ENCODE results near the gene DTL.
A peak's percentile ranks its signal among the peaks of the same experiment; 100 is the strongest.

DTL gene

DNA sequence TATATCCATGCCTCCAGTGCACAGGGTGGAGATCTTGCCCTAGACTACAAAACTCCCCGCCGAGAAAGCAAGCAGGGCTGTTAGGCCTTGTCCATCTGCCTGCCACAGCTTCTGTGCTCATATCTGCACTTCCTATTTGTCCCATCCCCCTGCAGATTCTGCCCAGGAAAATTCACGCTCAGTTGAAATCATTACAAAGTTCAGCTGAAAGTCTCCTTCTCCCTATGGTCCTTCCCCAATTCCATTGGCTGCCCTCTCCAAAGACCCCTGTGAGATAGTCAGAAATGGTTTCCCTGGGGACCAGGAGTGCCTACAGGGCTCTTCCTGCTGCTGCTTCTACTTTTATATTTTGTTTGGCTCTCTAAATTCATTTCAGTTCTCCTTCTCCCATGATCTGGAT, 63.2 kb downstream of the DTL start:
- Histone ChIP-seq H3K9me3 (ENCODE audit: control insufficient read depth, low read depth, low read length) (no peaks in the 10 kb centered on the region), H3K27me3 (ENCODE audit: control insufficient read depth, insufficient read depth, low read length) (no peaks in the 10 kb centered on the region), H3K27ac (ENCODE audit: low read length) (no peak overlapping the region), H3K36me3 (ENCODE audit: control insufficient read depth, low read depth, low read length) (peaks cover 33% of the 10 kb centered on the region), H3K4me1 (ENCODE audit: control insufficient read depth, low read depth, low read length) (peaks cover 9% of the 10 kb centered on the region), H3K4me3 (ENCODE audit: low read length) (no peak overlapping the region), H3K9ac (ENCODE audit: low read length) (no peak overlapping the region)

DNA sequence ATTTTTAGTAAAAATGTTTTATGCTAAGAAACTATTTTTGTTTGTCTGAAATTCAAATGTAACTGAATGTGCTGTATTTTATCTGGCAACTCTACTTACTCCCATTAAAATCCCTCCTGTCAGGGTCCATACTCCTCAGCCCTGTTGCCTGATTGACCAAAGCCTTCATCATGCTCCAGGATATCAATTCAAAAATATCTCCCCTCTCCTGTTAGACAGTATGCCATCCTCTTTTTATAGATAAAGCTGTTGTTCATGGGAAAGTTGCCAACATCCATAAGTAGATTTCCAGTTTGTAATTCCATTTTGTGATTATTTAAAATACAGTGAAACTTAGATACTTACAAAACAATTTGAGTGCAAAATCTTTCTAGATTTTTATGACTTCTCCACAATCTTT, 65.7 kb downstream of the DTL start:
- H3K27ac ChIP-seq (ENCODE audit: low read length): no peak overlapping the region
- H3K4me1 ChIP-seq (ENCODE audit: control insufficient read depth, low read depth, low read length): peaks cover 27% of the 10 kb centered on the region
- no peak overlapping the region for H3K4me3 ChIP-seq (ENCODE audit: low read length)
- no peaks in the 10 kb centered on the region for H3K9me3 ChIP-seq (ENCODE audit: control insufficient read depth, low read depth, low read length)
- H3K27me3 ChIP-seq (ENCODE audit: control insufficient read depth, insufficient read depth, low read length): no peaks in the 10 kb centered on the region
- no peak overlapping the region for H3K9ac ChIP-seq (ENCODE audit: low read length)
- H3K36me3 ChIP-seq (ENCODE audit: control insufficient read depth, low read depth, low read length): peaks cover 33% of the 10 kb centered on the region

DNA sequence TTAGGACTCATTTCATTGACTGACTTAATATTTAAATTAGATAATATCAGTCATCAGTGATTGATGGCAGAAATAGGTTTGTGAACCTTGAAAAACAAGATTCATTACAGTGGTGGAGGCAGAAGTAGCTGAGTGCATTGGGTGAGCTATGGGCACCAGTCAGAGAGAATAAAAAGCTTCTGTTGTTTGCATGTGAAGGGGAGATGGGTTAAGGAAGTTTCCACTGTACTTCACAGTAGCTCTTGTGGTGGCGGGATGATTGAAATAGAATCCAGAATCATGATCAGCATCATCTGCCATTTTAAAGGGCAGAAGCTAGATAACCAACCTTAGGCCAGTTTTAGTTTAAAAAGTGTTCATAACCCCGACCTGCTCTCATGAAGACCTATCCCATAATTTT, 66.2 kb downstream of the DTL start:
- no peaks in the 10 kb centered on the region for H3K9me3 ChIP-seq (ENCODE audit: control insufficient read depth, low read depth, low read length)
- peaks cover 32% of the 10 kb centered on the region for H3K4me1 ChIP-seq (ENCODE audit: control insufficient read depth, low read depth, low read length)
- peaks cover 33% of the 10 kb centered on the region for H3K36me3 ChIP-seq (ENCODE audit: control insufficient read depth, low read depth, low read length)
- no peaks in the 10 kb centered on the region for H3K27me3 ChIP-seq (ENCODE audit: control insufficient read depth, insufficient read depth, low read length)
- H3K27ac ChIP-seq (ENCODE audit: low read length): no peak overlapping the region
- H3K4me3 ChIP-seq (ENCODE audit: low read length): no peak overlapping the region
- H3K9ac ChIP-seq (ENCODE audit: low read length): no peak overlapping the region

DNA sequence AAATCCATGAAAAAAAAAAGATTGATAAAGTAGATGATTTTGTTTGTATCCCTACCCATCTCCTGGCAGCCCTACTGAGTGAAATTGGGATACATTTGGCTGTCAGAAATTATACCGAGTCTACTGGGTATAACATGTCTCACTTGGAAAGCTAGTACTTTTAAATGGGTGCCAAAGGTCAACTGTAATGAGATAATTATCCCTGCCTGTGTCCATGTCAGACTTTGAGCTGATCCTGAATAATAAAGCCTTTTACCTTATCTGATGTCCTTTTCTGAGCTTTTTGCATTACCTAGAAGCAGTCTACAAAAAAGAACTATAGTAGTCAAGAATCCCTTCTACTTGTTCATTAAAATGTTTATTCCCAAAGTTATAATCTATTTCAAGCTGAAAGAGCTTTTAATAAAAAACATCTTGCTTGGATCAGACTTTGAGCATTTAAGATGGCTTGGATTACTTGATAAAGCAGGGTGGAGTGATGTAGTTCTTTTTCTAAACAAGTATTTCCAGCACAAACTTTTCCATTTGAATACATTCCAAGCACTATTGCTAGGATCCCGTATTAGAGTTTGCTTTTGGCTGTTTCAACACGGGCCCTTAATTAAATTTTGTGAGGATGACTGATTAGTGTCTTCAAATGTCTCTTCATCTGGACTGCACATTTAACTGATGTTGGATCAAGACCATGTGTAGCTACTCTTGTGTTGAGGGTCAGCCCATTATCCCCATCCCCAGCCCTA, 69.2 kb downstream of the DTL start:
- H3K27ac ChIP-seq (ENCODE audit: low read length): no peak overlapping the region
- peaks cover 31% of the 10 kb centered on the region for H3K4me1 ChIP-seq (ENCODE audit: control insufficient read depth, low read depth, low read length)
- peaks cover 35% of the 10 kb centered on the region for H3K36me3 ChIP-seq (ENCODE audit: control insufficient read depth, low read depth, low read length)
- no peaks in the 10 kb centered on the region for H3K27me3 ChIP-seq (ENCODE audit: control insufficient read depth, insufficient read depth, low read length)
- H3K9ac ChIP-seq (ENCODE audit: low read length): no peak overlapping the region
- H3K9me3 ChIP-seq (ENCODE audit: control insufficient read depth, low read depth, low read length): no peaks in the 10 kb centered on the region
- H3K4me3 ChIP-seq (ENCODE audit: low read length): no peak overlapping the region

DNA sequence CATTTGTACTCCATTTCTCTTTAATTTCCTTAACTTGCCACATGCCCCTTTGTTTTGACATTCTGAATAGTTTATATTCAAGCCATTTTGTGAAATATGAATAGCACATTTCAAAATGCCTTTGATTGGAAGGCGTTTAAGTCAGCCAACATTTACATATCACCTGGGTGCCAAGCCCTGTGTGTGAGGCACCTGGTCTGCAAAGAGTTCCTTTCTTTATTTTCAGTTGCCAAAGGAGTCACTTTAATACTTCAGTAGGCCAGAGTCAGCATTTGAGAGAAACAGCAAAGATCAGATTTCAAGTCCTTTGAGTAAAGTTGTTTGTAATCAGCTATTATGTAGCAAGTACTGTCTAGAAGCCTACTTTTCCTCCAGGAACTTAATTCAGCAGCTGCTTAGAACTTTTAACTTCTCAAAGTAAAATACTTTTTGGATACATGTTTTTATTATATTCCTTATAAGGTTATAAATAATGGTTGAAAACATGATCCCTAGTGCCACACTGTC, 70.8 kb downstream of the DTL start:
- Histone ChIP-seq H3K9ac (ENCODE audit: low read length) (no peak overlapping the region), H3K36me3 (ENCODE audit: control insufficient read depth, low read depth, low read length) (peaks cover 19% of the 10 kb centered on the region), H3K27ac (ENCODE audit: low read length) (peak overlapping the region; percentile 7)

DNA sequence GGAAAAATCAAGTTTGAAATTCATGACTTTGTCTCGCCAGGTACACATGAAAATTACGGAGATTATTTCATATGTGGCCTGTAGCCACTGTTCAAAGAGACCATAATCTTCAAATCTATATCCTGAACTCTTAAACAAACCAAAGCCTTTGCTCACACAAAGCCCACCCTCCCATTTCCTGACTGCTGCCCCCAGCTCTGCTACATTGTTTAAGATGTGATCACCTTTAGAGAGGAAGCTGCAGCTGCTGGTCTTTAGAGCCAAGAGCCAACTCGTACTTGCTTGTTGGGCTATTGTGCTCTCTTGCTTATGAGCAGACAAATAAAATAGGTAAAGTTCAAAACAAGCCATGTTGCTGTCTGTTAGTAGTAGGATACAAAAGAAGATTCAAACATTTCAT, 71.9 kb downstream of the DTL start:
- H3K4me3 ChIP-seq (ENCODE audit: low read length): no peak overlapping the region
- H3K9me3 ChIP-seq (ENCODE audit: control insufficient read depth, low read depth, low read length): no peaks in the 10 kb centered on the region
- no peak overlapping the region for H3K27ac ChIP-seq (ENCODE audit: low read length)
- no peak overlapping the region for H3K9ac ChIP-seq (ENCODE audit: low read length)
- no peaks in the 10 kb centered on the region for H3K27me3 ChIP-seq (ENCODE audit: control insufficient read depth, insufficient read depth, low read length)
- H3K36me3 ChIP-seq (ENCODE audit: control insufficient read depth, low read depth, low read length): peaks cover 14% of the 10 kb centered on the region
- H3K4me1 ChIP-seq (ENCODE audit: control insufficient read depth, low read depth, low read length): peaks cover 36% of the 10 kb centered on the region

More for the DNA sequence above, 70.8 kb downstream of the DTL start:
- Histone ChIP-seq H3K9me3 (ENCODE audit: control insufficient read depth, low read depth, low read length) (no peaks in the 10 kb centered on the region), H3K4me3 (ENCODE audit: low read length) (no peak overlapping the region), H3K27me3 (ENCODE audit: control insufficient read depth, insufficient read depth, low read length) (no peaks in the 10 kb centered on the region), H3K4me1 (ENCODE audit: control insufficient read depth, low read depth, low read length) (peaks cover 31% of the 10 kb centered on the region)

DNA sequence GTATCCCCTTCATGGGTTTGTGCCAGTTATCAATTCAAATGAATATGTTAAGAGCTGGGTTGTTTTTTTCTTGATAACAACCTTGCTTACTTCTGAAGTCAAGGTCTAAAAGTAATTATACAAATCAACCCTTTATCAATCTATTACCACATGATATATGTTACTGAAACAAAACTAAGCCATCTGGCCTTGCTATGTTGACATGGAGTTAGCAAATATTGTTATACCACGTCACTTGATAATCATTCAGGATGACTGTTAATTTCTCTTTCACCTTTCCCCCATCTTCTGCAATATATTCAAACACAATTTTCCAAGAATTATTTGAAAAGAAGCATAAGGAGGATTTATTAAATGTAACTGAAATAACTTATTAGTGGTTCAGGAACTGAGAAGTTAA, 72.6 kb downstream of the DTL start:
- H3K27me3 ChIP-seq (ENCODE audit: control insufficient read depth, insufficient read depth, low read length): no peaks in the 10 kb centered on the region
- peaks cover 8% of the 10 kb centered on the region for H3K36me3 ChIP-seq (ENCODE audit: control insufficient read depth, low read depth, low read length)
- no peak overlapping the region for H3K9ac ChIP-seq (ENCODE audit: low read length)
- peaks cover 36% of the 10 kb centered on the region for H3K4me1 ChIP-seq (ENCODE audit: control insufficient read depth, low read depth, low read length)
- H3K27ac ChIP-seq (ENCODE audit: low read length): no peak overlapping the region
- H3K9me3 ChIP-seq (ENCODE audit: control insufficient read depth, low read depth, low read length): no peaks in the 10 kb centered on the region
- H3K4me3 ChIP-seq (ENCODE audit: low read length): no peak overlapping the region

DNA sequence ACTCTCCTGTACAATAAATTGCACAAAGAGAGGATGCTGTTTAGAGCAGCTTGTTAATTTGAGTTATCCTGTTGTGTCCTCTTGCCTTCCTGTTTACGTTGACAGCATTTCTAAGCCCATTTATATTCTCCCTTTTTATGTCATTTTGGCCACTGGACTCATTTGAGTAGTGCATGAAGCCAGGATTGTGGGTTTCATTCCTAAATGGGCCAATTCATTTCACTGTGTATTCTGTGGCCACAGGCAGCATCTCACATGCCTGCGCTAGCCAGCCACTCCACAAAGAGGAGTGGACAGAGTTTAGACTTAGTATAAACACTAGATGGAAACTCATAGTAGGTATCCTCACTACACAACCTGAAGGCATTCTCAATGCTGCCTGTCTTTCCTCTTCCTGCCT, 73.4 kb downstream of the DTL start:
- H3K4me1 ChIP-seq (ENCODE audit: control insufficient read depth, low read depth, low read length): peaks cover 36% of the 10 kb centered on the region
- no peak overlapping the region for H3K27ac ChIP-seq (ENCODE audit: low read length)
- H3K27me3 ChIP-seq (ENCODE audit: control insufficient read depth, insufficient read depth, low read length): no peaks in the 10 kb centered on the region
- no peak overlapping the region for H3K4me3 ChIP-seq (ENCODE audit: low read length)
- H3K36me3 ChIP-seq (ENCODE audit: control insufficient read depth, low read depth, low read length): peaks cover 3% of the 10 kb centered on the region
- no peak overlapping the region for H3K9ac ChIP-seq (ENCODE audit: low read length)
- H3K9me3 ChIP-seq (ENCODE audit: control insufficient read depth, low read depth, low read length): no peaks in the 10 kb centered on the region

DNA sequence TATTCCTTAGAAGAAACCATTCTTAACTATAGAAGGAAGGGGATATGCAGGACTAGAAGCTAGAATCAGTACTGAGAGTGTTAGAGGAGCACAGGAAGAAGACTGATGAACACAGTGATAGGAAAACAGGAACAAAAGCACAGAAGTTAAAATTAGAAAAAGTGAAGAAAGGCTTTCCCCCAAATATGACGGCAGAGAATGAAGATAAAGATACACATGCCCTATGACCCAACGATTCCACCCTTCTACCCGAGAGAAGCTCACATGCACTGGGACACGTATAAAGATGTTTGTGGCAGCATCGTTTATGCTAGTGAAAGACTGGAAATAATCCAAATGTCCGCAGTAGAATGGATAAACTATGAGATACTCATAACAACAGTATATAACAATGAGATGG, 74.2 kb downstream of the DTL start:
- no peak overlapping the region for H3K4me3 ChIP-seq (ENCODE audit: low read length)
- H3K9ac ChIP-seq (ENCODE audit: low read length): no peak overlapping the region
- H3K4me1 ChIP-seq (ENCODE audit: control insufficient read depth, low read depth, low read length): peaks cover 33% of the 10 kb centered on the region
- peaks cover 3% of the 10 kb centered on the region for H3K36me3 ChIP-seq (ENCODE audit: control insufficient read depth, low read depth, low read length)
- no peaks in the 10 kb centered on the region for H3K9me3 ChIP-seq (ENCODE audit: control insufficient read depth, low read depth, low read length)
- no peaks in the 10 kb centered on the region for H3K27me3 ChIP-seq (ENCODE audit: control insufficient read depth, insufficient read depth, low read length)
- H3K27ac ChIP-seq (ENCODE audit: low read length): no peak overlapping the region

DNA sequence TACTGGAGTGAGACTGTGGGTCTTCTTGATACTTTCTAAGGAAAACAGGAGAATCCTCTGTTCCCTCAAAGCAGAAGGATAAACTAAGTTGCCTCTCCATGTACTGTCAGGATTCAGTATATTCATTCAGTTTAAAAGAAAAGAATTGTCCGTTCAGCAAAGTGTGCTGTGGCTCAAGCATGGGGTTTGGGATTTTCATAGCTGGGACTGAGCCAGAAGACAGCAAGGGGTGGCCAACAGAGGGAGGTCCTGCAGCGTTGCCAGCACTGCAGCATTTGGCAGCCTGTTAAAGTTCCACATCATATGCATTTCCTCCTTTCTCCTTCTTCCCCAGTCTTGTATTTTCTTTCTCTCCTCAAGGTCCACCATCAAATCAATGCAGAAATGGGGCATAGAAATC, 75.1 kb downstream of the DTL start:
- Histone ChIP-seq H3K9me3 (ENCODE audit: control insufficient read depth, low read depth, low read length) (no peaks in the 10 kb centered on the region), H3K4me1 (ENCODE audit: control insufficient read depth, low read depth, low read length) (peaks cover 25% of the 10 kb centered on the region), H3K27me3 (ENCODE audit: control insufficient read depth, insufficient read depth, low read length) (no peaks in the 10 kb centered on the region), H3K9ac (ENCODE audit: low read length) (no peak overlapping the region), H3K27ac (ENCODE audit: low read length) (no peak overlapping the region), H3K36me3 (ENCODE audit: control insufficient read depth, low read depth, low read length) (peaks cover 3% of the 10 kb centered on the region), H3K4me3 (ENCODE audit: low read length) (no peak overlapping the region)

DNA sequence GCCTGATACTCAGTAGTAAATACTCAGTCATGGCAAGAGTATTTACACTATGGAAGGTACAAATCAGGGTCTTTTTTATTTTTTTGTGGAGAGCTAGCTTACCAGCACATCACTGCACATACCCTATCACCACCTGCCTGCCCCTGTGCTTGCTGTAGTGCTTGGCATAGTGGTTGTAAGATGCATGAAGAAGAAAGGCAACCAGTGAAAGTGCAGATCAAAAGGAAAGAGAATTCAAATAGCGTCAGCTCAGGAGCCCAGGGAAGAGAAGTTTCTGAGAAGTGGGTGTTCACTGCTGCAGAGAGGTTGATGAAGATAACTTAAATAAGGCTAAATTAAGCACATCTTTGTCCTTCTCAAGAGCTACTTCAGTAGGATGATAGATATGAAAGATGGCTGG, 76.0 kb downstream of the DTL start:
- no peak overlapping the region for H3K9ac ChIP-seq (ENCODE audit: low read length)
- H3K36me3 ChIP-seq (ENCODE audit: control insufficient read depth, low read depth, low read length): peaks cover 3% of the 10 kb centered on the region

DNA sequence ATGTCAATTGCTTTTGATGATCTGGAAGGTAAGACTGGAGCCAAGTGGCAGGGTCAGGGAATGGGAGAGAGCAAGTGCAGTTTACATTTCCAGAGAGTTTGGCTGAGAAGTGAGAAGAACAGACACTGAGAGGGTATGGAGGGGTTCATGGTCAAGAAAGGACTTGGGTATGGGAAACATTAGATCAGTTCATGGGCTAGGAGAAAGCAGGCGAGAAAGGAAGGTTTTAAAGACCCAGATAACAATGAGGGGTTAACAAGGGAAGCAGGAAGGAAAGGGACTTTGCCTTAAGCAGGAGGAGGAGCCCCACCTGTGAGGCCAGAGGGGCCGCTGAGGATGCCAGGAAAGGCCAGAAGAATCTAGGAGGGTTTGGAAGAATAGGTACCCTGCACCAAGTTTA, 78.2 kb downstream of the DTL start:
- Histone ChIP-seq H3K4me3 (ENCODE audit: low read length) (no peak overlapping the region), H3K27me3 (ENCODE audit: control insufficient read depth, insufficient read depth, low read length) (no peaks in the 10 kb centered on the region), H3K27ac (ENCODE audit: low read length) (no peak overlapping the region), H3K9me3 (ENCODE audit: control insufficient read depth, low read depth, low read length) (no peaks in the 10 kb centered on the region), H3K9ac (ENCODE audit: low read length) (no peak overlapping the region), H3K4me1 (ENCODE audit: control insufficient read depth, low read depth, low read length) (peaks cover 5% of the 10 kb centered on the region), H3K36me3 (ENCODE audit: control insufficient read depth, low read depth, low read length) (no peaks in the 10 kb centered on the region)

More for the DNA sequence above, 76.0 kb downstream of the DTL start:
- H3K27ac ChIP-seq (ENCODE audit: low read length): no peak overlapping the region
- H3K27me3 ChIP-seq (ENCODE audit: control insufficient read depth, insufficient read depth, low read length): no peaks in the 10 kb centered on the region
- H3K4me3 ChIP-seq (ENCODE audit: low read length): no peak overlapping the region
- peaks cover 15% of the 10 kb centered on the region for H3K4me1 ChIP-seq (ENCODE audit: control insufficient read depth, low read depth, low read length)
- H3K9me3 ChIP-seq (ENCODE audit: control insufficient read depth, low read depth, low read length): no peaks in the 10 kb centered on the region
